Esophagus muscularis mucosa (tissue), 3 donors: ENCODE measurements around the gene CCN6.

Experiments used
- EP300 ChIP-seq: sonication (generic); formaldehyde crosslinking; IDR thresholded peaks from one replicate; pipeline ENCODE4 v1.6.1; 2017; ENCODE audit warnings: antibody characterized with exemption
- POLR2AphosphoS5 ChIP-seq, 2 donors: sonication (generic); formaldehyde crosslinking; IDR thresholded peaks; one replicate each; pipeline ENCODE4 v1.6.1; 2017; ENCODE audit warnings: antibody characterized with exemption in 2 of 2

DNA sequence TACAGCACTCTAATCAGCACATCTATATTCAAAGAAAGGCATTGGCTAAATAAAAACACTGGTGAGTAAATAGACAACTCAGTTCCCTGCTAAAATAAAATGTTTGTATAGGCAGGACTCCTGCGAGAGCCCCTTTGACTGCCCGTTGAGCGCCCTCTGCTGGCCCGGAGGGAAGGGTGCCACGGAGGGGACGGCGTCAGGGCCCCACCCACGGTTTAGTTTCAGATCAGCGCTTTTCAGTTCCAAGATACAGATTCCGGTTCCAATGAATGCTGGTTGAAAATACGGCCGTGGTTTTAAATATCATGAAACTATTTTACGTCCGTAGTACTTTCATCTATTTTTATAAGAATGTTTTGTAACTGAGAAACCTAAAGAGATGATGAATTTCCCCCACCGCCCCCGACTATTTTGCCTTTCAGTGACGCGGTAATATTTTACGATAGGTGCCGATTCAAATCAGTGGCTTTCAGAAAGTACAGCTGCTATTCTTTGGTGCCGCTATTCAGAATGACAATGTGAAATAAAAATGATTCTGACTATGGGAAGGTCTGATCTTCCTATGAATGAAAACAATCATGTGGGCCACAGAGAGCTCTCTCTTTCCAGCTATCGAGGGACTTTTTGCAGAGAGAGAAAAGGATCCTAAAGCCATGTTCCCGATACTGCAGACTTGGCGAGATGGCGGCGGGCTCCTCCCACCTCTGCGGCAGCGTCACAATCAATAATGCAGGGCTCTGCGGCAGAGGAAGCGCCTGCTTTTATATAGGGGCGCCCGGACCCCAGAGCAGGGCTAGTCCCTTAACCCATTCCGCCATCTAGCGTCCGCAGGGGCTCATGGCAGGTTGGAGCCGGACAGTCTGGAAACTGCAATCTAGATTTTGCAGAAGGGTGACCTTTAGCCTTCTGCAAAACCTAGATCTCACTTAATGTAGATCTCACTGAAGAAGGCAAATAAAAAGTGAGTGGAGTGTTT is 10.6 kb upstream of the CCN6 start:
- TF ChIP-seq EP300, result no peak
- TF ChIP-seq POLR2AphosphoS5 (IDR thresholded peaks at IDR 0.05), result peak; percentile 37 to 69
